ENCODE data around the gene KIAA1671. TPM values are rescaled to one million over a fixed set of nuclear protein-coding genes. Genes with fewer than 3 reads are reported as not detected.

KIAA1671 gene
- total RNA-seq, 2 experiments from 2014 or later = 6.5 to 6.8 TPM

DNA sequence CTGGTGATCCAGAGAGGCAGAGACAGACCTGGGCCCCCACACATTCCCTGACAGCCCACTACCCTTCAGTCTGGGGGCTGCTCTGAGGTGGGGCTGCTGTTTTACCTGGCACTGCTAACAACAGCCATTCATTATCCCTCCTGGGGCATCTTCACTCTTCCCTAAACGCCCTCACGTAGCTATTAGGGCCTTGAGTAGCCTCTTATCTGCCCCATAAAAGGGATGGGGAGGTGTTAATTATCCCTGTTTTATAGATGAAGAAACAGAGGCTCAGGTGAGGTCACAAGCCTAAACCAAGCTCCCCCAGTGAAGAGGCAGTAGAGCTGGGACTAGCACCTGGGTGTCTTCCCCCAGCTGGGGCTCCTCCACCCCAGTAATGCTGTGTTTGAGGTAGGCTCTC lies 79.5 kb downstream of the KIAA1671 start:
- no peak for DNase-seq
- Mint-ChIP-seq H3K27ac (no peak overlapping the region), H3K9me3 (no peaks in the 10 kb centered on the region), H3K36me3 (ENCODE audit: low read depth) (no peaks in the 10 kb centered on the region), H3K27me3 (no peaks in the 10 kb centered on the region), H3K4me3 (no peak overlapping the region), H3K4me1 (ENCODE audit: low read depth) (no peaks in the 10 kb centered on the region)
- CTCF ChIA-PET = interaction anchor here (1.2 kb wide), 2 partner anchors 80 to 94 kb away, joined by 3 to 5 read pairs; no protein-coding TSS in a partner anchor
- intact Hi-C loops (cut with micrococcal nuclease) = no loop called here
- TF ChIP-seq CTCF (IDR thresholded peaks at IDR 0.05) = no peak
- POLR2A ChIA-PET = no interaction called here
- ATAC-seq = no peak

DNA sequence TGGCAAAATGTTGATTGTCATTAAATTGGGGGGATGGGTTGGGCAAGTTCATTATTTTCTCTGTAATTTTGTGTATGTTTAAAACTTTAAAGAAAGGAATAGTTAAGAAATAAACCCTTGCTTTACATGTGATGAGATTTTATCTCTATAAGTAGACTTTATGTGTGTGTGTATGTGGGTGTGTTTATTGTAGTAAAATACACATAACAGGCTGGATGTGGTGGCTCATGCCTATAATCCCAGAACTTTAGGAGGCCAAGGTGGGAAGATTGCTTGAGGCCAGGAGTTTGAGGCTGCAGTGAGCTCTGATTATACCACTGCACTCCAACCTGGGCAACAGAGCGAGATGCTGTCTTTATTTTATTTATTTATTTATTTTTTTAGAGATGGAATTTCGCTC lies 83.2 kb downstream of the KIAA1671 start:
- H3K27me3 Mint-ChIP-seq = no peaks in the 10 kb centered on the region
- no peak for ATAC-seq
- CTCF ChIA-PET = interaction anchor here (1.5 to 1.6 kb wide), 2 partner anchors 13 to 15 kb away, joined by 5 to 7 read pairs; no protein-coding TSS in a partner anchor

DNA sequence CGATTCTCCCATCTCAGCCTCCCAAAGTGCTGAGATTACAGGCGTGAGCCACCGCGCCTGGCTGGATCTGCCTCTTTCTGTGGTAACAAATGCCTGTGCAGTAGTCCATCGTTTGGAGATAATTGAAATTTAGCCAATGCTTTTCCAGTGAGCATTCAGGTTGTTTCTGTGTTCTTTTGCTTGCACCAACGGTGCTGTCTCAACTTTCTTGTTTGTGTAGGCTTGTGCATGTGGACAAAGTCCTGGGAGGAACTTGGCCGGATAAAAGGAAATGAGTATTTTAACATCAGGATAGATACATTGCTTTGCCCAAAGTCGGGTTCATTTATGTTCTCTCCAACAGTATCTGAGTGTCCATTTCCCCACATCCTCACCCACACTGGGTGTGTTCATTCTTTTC lies 85.7 kb downstream of the KIAA1671 start:
- DNase-seq (no peak), ATAC-seq (no peak)
- no peaks in the 10 kb centered on the region for H3K27me3 Mint-ChIP-seq
- no peaks in the 10 kb centered on the region for H3K36me3 Mint-ChIP-seq (ENCODE audit: low read depth)
- intact Hi-C loops (cut with micrococcal nuclease) = no loop called here
- H3K27ac Mint-ChIP-seq = no peak overlapping the region
- H3K4me3 Mint-ChIP-seq = no peak overlapping the region
- H3K4me1 Mint-ChIP-seq (ENCODE audit: low read depth) = no peaks in the 10 kb centered on the region
- TF ChIP-seq CTCF (IDR thresholded peaks at IDR 0.05) = no peak
- POLR2A ChIA-PET = no interaction called here
- H3K9me3 Mint-ChIP-seq = no peaks in the 10 kb centered on the region
- CTCF ChIA-PET = no interaction called here

More for the DNA sequence above, 83.2 kb downstream of the KIAA1671 start:
- no peak for TF ChIP-seq CTCF (IDR thresholded peaks at IDR 0.05)
- intact Hi-C loops (cut with micrococcal nuclease) = no loop called here
- POLR2A ChIA-PET = interaction anchor here (0.7 kb wide), 1 partner anchor 82 kb away, joined by 6 read pairs; no protein-coding TSS in a partner anchor
- no peaks in the 10 kb centered on the region for H3K36me3 Mint-ChIP-seq (ENCODE audit: low read depth)
- no peaks in the 10 kb centered on the region for H3K4me1 Mint-ChIP-seq (ENCODE audit: low read depth)
- H3K9me3 Mint-ChIP-seq = no peaks in the 10 kb centered on the region
- DNase-seq = no peak
- no peak overlapping the region for H3K4me3 Mint-ChIP-seq
- H3K27ac Mint-ChIP-seq = no peak overlapping the region

DNA sequence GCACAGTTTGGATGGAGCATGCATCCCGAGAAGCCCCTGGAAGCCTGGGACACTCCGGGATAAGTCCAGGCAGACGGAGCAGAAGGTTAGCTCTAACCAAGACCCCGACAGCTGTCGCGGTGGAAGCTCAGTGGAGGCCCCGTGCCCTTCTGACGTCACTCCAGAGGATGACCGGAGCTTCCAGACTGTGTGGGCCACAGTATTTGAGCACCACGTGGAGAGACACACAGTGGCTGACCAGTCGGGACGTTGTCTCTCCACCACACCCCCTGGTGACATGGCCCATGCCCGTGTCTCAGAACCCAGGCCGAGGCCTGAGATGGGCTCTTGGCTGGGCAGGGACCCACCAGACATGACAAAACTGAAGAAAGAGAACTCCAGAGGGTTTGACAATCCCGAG lies 86.3 kb downstream of the KIAA1671 start:
- DNase-seq (no peak), ATAC-seq (no peak)
- H3K36me3 Mint-ChIP-seq (ENCODE audit: low read depth) = no peaks in the 10 kb centered on the region
- H3K27ac Mint-ChIP-seq = no peak overlapping the region
- no peak overlapping the region for H3K4me3 Mint-ChIP-seq
- no peaks in the 10 kb centered on the region for H3K9me3 Mint-ChIP-seq
- H3K4me1 Mint-ChIP-seq (ENCODE audit: low read depth) = no peaks in the 10 kb centered on the region
- no peaks in the 10 kb centered on the region for H3K27me3 Mint-ChIP-seq
- intact Hi-C loops (cut with micrococcal nuclease) = no loop called here
- ChIA-PET POLR2A (no interaction called here), CTCF (no interaction called here)
- no peak for TF ChIP-seq CTCF (IDR thresholded peaks at IDR 0.05)

GRCh38 chr22:25039255-25039654 lies 86.7 kb downstream of the KIAA1671 start:
- DNase-seq (no peak), ATAC-seq (no peak)
- Mint-ChIP-seq H3K36me3 (ENCODE audit: low read depth) (no peaks in the 10 kb centered on the region), H3K9me3 (no peaks in the 10 kb centered on the region), H3K27me3 (no peaks in the 10 kb centered on the region), H3K27ac (no peak overlapping the region), H3K4me1 (ENCODE audit: low read depth) (no peaks in the 10 kb centered on the region), H3K4me3 (no peak overlapping the region)
- intact Hi-C loops (cut with micrococcal nuclease) = no loop called here
- TF ChIP-seq CTCF (IDR thresholded peaks at IDR 0.05) = no peak
- ChIA-PET POLR2A (no interaction called here), CTCF (no interaction called here)
